ENCODE measurements around the gene GPN1.
A peak's percentile ranks its signal among the peaks of the same experiment; 100 is the strongest.
"Not testable (repeated sequence)": the region's sequence is repeated elsewhere in the genome, so short reads cannot be mapped to it uniquely, and the experiment has no call there.

GPN1 gene

DNA sequence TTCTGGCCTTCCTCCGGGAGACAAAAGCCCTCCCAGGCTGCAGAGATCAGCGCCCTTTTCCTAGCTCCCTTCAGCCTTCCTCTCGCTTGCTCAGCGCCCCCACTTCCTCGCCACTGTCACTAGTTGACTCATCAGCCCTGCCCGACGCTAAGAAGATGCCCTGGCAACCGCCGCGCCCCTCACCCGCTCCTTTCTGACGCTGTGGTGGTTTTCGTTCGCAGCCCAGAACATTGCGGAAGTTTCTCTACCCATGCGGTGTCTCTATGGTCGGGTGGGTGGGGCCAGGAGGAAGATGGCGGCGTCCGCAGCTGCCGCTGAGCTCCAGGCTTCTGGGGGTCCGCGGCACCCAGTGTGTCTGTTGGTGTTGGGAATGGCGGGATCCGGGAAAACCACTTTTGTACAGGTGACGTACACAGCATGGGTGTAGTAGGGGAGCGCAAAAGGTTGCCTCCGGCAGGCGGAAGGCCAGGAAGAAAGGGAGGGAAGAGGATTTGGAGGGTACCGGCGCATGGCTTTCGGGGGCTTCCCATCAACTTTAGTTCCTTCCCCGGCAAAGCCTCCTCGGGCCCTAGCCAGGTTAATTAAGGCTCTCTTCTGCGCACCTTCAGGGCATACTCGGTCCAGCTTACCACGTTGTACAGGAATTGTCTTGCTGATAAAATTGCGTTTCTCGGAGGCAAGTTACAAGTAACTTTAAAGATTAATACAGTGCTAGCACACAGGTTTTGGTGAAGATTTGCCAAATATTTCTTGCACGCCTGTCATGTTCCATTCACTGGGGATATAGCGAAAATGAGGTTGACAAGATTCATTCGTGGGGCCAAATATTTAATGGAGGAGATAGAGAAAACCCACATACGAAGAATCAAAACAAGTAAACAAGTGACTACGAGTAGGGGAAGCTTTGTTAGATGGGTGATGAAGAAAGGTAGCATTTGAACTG, at the start of gene GPN1, which contains the start of gene CCDC121:
TSS of gene GPN1 (plus strand) at position 284 of the 943 bp plus-strand sequence. CDS start at position 293, 9 bp downstream.
TSS of gene CCDC121 (minus strand) at position 246 of the 943 bp plus-strand sequence. CDS start 1,213 bp downstream, outside the sequence.
- DNase-seq: peak; percentile 97

- no peak for DNase-seq
Observed at GRCh38 chr2:27581417-27582128, 47.3 kb upstream of the GPN1 start.

- no peak for DNase-seq
Observed at GRCh38 chr2:27582129-27582694, 46.6 kb upstream of the GPN1 start.

DNA sequence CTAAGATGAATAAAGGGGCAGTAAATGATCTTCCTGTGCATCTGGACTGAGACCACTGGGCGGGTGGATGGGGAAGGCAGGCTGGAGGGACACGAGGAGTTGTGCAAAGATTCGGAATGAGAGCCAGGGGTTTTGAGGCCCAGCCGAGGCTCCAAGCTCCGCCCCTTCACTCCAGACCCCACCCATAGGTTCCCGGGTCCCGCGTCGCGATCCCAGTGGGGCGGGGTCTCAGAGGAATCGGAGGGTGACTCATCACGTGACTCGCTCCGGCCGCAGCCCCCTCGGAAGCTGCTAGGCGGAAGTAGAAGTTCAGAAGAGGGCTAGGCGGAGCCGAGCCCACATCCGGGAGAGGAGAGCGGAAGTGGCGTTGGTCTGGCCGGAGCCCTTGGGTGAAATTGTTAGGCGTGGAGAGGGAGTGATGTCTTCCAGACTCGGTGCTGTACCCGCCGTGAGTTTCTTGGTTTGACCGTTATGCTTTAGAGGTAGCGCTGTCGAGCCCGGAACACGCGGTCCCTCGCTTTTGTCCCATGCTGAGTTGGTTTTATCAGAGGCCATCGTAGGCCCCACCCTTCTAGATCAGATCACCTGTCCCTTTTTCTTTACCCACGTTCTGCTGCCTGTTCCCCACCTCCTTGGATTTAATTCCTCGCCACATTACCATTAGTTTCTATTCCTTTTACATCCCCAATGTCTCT, 46.0 kb upstream of the GPN1 start, which contains the start of gene ZNF512:
TSS of gene ZNF512 (plus strand) at position 348 of the 695 bp plus-strand sequence. CDS start at position 419, 71 bp downstream.
- DNase-seq: peak; percentile 90

DNA sequence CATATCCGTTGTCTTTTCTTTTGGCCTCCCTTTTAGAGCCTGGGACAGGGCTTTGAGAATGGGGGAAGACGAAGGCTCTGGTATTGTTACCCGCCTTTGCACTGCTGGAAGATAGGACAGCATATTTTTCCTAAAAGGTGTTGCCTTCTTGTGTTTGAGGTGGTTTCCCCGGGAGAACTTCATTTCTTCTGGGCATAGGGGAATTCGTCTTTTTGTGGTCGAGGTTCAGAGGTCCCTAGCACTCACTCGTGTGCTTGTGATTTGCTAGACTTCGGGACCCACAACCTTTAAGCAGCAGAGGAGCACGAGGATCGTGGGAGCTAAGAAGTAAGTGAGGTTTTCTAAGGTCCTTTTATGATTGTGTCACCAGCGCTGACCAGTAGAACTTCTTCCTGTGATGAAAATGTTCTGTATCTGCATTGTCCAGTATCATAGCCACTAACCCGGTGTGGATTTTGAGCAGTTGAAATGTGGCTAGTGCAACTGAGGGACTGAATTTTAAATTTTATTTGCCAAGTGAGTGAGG, 45.4 kb upstream of the GPN1 start:
- no peak for DNase-seq

DNA sequence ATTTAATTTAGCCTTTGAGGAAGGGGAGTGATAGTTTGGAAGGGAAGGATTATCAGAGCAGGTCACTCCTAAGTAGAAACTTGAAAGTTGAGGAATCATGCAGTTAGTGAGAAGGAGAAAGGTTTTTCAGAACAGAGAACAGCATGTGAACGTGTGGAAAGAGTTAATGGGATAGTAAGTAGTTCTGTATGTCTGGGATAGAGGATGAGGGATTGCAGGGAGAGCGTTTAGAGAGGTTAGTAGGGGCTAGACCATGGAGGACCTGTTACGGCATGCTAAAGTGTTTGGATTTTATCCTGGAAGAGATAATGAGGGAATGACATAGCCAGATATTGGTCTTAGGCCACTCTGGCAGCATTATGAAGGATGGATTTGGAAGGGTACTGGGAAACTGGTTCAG, 44.3 kb upstream of the GPN1 start:
- DNase-seq: no peak

GRCh38 chr2:27587025-27587424, 41.8 kb upstream of the GPN1 start:
- DNase-seq: peak; percentile 20

GRCh38 chr2:27588308-27588707, 40.5 kb upstream of the GPN1 start:
- DNase-seq: no peak

- no peak for DNase-seq
Observed at GRCh38 chr2:27591745-27592144, 37.1 kb upstream of the GPN1 start.

GRCh38 chr2:27593240-27593639, 35.6 kb upstream of the GPN1 start:
- no peak for DNase-seq

- DNase-seq: not testable (repeated sequence)
Observed at GRCh38 chr2:27594020-27594703, 34.7 kb upstream of the GPN1 start.

GRCh38 chr2:27595412-27595811, 33.4 kb upstream of the GPN1 start:
- DNase-seq: not testable (repeated sequence)

- no peak for DNase-seq
Observed at GRCh38 chr2:27596627-27597026, 32.2 kb upstream of the GPN1 start.

- DNase-seq: no peak
Observed at GRCh38 chr2:27606611-27607010, 22.2 kb upstream of the GPN1 start.

DNA sequence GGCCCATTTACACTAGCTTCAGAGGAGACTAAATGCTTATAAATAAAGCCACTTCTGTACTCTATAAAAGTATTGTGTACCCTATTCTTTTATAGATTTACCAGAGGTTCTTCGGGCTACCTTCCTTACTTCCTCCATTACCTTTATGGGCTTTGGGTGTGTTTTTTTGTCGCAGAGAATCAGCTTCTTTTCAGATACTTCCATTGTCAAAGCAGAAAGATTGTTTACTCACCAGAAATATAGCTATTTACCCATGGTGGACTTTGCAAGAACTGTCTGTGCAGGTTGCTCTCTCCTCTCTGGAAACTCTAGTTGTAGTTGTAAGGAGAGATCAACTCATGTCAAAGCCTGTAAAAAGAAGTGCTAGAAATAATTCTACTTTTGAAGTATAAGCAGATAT, 14.9 kb upstream of the GPN1 start:
- no peak for DNase-seq

DNA sequence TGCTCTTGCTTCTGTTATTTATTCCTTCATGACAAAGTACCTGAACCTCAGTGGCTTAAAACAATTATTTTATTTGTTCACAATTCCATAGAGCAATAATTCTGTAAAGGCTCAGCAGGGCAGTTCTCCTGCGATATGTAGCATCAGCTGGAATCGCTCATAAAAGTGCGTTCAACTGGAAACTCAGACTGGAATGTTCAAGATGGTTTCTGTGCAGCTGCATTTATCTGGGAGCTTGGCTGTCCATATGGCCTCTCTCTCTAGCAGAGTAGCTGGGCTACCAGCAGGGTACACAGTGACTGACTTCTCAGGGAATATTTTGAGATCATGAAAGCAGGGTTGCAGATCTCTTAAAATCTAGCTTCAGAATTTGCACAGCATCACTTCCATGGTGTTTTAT, 13.5 kb upstream of the GPN1 start:
- DNase-seq: no peak

GRCh38 chr2:27621524-27621923, 7.3 kb upstream of the GPN1 start:
- DNase-seq: no peak

DNA sequence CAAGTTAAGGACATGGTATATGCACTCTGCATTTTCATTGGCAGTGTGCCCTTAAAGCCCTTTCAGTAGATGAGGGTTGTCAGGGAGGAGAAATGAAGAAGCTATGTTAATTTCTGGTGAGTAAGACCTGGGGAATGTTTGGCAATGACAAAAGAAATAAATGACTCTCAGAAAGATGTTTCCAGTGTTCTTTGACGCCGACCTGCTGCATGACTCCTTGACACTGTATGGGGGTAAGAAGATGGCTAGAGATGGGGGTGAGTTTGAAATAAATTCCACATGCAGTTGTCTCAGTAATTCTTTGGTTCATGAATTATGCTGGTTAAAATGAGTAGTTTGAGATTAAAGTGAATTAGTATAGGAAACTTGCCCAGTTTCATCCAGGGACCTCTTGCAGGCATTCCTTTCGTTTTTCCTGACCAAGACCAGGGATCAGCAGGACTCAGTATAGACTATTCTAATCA, 5.9 kb upstream of the GPN1 start:
- no peak for DNase-seq

GRCh38 chr2:27624943-27625342, 3.9 kb upstream of the GPN1 start:
- no peak for DNase-seq

- DNase-seq: not testable (repeated sequence)
Observed at GRCh38 chr2:27626323-27626722, 2.5 kb upstream of the GPN1 start.

GRCh38 chr2:27626921-27627320, 1.9 kb upstream of the GPN1 start:
- not testable (repeated sequence) for DNase-seq
